ENCODE measurements around the gene C1QTNF3.
A peak's percentile ranks its signal among the peaks of the same experiment; 100 is the strongest.

C1QTNF3 gene

DNA sequence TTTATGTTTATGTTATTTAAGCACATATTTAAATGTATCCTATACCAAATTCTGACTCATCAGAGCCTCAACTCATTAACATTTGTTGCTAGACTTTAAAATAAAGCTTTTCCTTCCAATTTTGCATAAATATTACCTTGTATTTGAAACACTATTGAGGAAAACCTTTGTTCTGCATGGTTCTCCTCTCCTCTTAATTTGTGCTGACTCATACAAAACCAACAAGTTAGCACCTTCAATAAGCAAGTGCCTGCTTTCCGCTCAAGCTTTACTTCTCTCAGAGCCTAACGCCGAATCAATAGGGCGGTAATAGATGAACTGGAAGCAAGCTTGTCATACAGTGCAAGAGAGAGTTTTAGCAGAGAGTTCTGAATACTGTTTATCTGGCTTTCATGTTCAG is 43.0 kb downstream of the C1QTNF3 start:
- no peak for DNase-seq (ENCODE audit: extremely low spot score)
- POLR2A ChIA-PET: no interaction called here
- TF ChIP-seq, protein P1, sequence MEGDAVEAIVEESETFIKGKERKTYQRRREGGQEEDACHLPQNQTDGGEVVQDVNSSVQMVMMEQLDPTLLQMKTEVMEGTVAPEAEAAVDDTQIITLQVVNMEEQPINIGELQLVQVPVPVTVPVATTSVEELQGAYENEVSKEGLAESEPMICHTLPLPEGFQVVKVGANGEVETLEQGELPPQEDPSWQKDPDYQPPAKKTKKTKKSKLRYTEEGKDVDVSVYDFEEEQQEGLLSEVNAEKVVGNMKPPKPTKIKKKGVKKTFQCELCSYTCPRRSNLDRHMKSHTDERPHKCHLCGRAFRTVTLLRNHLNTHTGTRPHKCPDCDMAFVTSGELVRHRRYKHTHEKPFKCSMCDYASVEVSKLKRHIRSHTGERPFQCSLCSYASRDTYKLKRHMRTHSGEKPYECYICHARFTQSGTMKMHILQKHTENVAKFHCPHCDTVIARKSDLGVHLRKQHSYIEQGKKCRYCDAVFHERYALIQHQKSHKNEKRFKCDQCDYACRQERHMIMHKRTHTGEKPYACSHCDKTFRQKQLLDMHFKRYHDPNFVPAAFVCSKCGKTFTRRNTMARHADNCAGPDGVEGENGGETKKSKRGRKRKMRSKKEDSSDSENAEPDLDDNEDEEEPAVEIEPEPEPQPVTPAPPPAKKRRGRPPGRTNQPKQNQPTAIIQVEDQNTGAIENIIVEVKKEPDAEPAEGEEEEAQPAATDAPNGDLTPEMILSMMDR (IDR thresholded peaks at IDR 0.05; ENCODE audit: control extremely low read depth, extremely low read depth, low read depth, missing control alignments): no peak
- CTCF ChIA-PET: interaction anchor here (1.8 to 5.3 kb wide), 2 partner anchors 13 to 32 kb away, joined by 6 to 34 read pairs; no protein-coding TSS in a partner anchor

DNA sequence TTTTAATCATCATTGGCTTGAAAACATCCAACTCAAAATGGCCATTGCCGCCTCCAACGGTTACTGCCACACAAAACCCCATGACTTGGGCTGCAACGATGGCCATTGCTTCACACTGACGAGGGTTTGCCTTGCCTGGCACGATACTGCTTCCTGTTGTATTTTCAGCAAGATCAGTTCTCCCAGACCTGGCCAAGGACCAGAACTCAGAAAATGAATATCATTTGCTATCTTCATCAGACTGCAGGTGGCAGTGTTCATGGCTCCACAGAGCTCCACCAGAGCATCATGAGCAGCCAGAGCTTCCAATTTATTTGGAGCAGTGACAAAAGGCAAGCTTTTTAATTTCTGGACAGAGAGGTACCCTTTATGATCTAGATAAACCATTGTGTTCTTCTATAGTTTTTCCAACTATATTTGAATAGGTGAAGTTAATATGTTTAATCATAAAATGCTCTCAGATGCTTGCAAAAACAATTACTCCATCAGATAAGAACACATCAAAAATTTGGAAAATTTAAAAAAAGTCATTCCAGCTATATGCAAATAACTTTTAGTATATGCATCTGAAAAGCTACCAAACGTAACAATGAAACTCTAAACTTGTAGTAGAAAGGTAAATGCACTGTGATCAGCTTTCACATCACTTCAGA is 45.6 kb downstream of the C1QTNF3 start:
- DNase-seq (ENCODE audit: extremely low spot score): peak; percentile 33
- ChIA-PET CTCF (interaction anchor here (0.7 to 5.3 kb wide), 24 partner anchors 9 to 494 kb away, joined by 3 to 34 read pairs (median 4); partner anchors contain the start of genes AMACR and SLC45A2), POLR2A (no interaction called here)

DNA sequence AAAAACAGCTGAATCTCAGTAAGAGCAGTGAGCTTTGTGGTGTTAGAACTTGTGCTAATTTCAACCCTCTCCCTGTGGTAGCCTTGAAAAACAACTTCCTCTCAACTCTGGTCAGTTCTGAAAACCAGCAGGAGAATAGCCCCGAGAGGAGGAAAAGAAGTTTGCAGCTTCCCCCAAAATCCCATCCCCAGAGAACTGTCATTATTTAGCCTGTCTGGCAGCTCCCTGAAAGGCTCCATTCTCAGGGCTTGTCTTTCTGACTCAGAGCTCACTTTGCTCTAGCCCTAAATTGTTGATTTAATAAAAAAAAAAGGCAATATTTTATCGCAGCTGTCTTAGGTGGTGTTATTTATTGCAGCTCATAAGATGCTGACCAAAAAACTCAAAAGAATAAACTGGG is 47.1 kb downstream of the C1QTNF3 start:
- no peak for DNase-seq (ENCODE audit: extremely low spot score)
- TF ChIP-seq, protein P1 (IDR thresholded peaks at IDR 0.05; ENCODE audit: control extremely low read depth, extremely low read depth, low read depth, missing control alignments): no peak
- ChIA-PET POLR2A (no interaction called here), CTCF (interaction anchor here (0.6 to 5.3 kb wide), 9 partner anchors 8 to 564 kb away, joined by 3 to 34 read pairs (median 3); partner anchors contain the start of genes AMACR and RXFP3)

More for the DNA sequence above, 45.6 kb downstream of the C1QTNF3 start:
- TF ChIP-seq, protein P1 (IDR thresholded peaks at IDR 0.05; ENCODE audit: control extremely low read depth, extremely low read depth, low read depth, missing control alignments): peak; percentile 51

DNA sequence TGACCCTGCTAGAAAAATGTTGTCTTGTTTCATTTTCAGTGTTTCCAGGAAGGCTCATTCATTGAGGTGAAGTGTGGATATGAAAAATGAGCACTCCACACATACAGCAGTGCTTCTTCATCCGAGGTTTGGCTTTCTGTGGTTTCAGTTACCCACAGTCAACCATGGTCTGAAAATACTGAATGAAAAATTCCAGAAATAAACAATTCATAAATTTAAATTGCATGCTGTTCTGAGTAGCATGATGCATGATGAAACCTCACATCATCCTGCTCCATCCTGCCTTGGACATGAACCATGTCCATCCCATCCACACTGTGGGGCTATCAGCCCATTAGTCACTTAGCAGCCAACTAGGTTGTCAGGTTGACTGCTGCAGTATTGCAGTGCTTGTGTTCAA is 48.2 kb downstream of the C1QTNF3 start:
- TF ChIP-seq, protein P1 (IDR thresholded peaks at IDR 0.05; ENCODE audit: control extremely low read depth, extremely low read depth, low read depth, missing control alignments): no peak
- ChIA-PET POLR2A (no interaction called here), CTCF (interaction anchor here (1.1 kb wide), 1 partner anchor 60 kb away, joined by 3 read pairs; no protein-coding TSS in a partner anchor)
- DNase-seq (ENCODE audit: extremely low spot score): no peak

DNA sequence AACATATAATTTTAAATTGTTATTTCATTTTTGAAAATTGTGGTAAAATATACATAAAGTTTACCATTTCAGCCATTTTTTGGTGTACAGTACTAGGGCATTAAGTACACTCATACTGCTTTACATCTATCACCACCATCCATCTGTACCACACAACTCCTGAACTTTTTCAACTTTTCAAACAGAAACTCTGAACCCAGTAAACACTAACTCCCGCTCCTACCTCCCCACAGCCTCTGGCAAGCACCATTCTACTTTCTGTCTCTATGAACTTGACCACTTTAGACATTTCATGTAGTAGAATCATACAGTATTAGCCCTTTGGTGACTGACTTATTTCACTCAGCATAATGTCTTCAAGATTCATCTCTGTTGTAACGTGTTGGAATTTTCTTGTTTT is 50.1 kb downstream of the C1QTNF3 start:
- DNase-seq (ENCODE audit: extremely low spot score): no peak
- TF ChIP-seq, protein P1 (IDR thresholded peaks at IDR 0.05; ENCODE audit: control extremely low read depth, extremely low read depth, low read depth, missing control alignments): no peak
- ChIA-PET POLR2A (no interaction called here), CTCF (interaction anchor here (1.5 kb wide), 1 partner anchor 12 kb away, joined by 3 read pairs; no protein-coding TSS in a partner anchor)

DNA sequence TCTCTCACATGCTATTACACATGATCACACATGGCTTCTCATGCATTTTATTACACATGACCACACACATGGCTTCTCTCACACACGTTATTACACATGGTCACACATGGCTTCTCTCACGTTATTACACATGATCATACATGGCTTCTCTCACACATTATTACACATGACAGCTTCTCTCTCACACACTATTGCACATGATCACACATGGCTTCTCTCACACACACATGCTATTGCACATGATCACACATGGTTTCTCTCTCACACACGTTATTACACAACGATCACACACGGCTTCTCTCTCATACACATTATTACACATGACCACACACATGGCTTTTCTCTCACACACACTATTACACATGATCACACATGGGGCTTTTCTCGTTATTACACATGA is 57.6 kb downstream of the C1QTNF3 start:
- TF ChIP-seq, protein P1 (IDR thresholded peaks at IDR 0.05; ENCODE audit: control extremely low read depth, extremely low read depth, low read depth, missing control alignments): no peak
- ChIA-PET CTCF (interaction anchor here (1.1 kb wide), 1 partner anchor 63 kb away, joined by 3 read pairs; no protein-coding TSS in a partner anchor), POLR2A (no interaction called here)
- no peak for DNase-seq (ENCODE audit: extremely low spot score)

Measured in GM10248 (cell line).